GM10266 (cell line): ENCODE measurements around the gene RNF114.

Source experiments
- DNase-seq: peaks from one replicate; pipeline ENCODE4 v3.0.0; 2012; ENCODE audit errors: extremely low spot score
- CTCF ChIP-seq: IDR thresholded peaks from 2 replicates; pipeline ENCODE4 v1.5.1; 2012; ENCODE audit warnings: mild to moderate bottlenecking, low read depth; ENCODE audit not compliant: control insufficient read depth, insufficient read depth; ENCODE audit errors: missing control alignments

Gene RNF114

GRCh38 chr20:49914310-49915117 lies 21.7 kb upstream of the RNF114 start:
- TF ChIP-seq CTCF: no peak
- no peak for DNase-seq

DNA sequence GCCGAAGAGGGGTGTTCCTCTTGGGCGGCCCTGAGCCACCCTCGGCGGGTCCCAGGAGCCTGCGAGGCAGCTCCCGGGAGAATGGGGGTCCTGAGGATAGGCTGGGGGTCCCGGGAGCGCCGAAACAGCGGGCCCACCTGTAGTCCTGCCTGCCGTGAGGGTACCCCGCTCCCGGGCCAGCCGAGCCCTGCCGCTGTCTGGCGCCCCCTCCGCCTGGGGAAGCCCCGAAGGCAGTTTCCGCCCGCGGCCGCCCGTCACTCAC lies 21.1 kb upstream of the RNF114 start:
- DNase-seq: no peak
- no peak for TF ChIP-seq CTCF

DNA sequence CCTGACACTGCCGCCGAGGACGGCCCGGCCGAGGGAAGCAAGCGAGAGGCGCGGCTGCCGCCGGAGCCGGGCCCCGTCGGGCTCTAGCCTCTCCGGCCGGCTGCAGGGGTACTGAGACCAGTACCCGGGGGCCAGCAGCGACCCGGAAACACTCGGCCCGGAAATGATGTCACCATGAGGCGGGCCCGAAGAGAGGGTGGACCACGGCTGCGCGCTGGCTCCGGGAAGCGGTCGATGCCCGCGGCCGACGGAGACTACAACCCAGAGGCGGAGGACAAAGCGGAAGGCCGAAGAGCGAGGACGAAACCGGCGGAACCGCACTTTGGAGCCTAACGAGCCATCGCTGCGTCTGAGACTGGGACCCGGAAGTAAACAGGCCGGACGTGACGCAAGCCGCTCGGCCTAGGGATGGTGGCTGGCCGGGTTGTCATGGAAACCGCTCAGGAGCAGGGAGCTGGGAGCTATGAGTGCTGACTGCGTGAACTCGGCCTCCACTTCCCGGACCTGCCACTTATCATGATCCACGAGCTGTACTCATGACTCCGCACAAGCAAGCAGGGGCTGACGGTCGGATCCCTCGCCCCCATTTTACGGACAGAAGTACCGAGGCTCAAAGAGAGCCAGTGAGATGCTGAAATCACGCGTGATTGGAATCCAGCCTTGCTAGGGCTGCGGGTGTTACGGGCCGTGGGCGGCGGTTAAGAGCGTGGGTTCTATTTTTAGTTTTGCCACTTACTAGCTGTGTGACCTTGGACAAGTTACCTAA lies 20.6 kb upstream of the RNF114 start, which contains the start of gene SPATA2:
TSS of gene SPATA2 (minus strand) at position 150 of the 766 bp plus-strand sequence. CDS start 7,039 bp downstream, outside the sequence.
- DNase-seq: peak; percentile 97
- TF ChIP-seq CTCF: no peak

- DNase-seq: no peak
Observed at GRCh38 chr20:49916146-49917002, 19.8 kb upstream of the RNF114 start.

DNA sequence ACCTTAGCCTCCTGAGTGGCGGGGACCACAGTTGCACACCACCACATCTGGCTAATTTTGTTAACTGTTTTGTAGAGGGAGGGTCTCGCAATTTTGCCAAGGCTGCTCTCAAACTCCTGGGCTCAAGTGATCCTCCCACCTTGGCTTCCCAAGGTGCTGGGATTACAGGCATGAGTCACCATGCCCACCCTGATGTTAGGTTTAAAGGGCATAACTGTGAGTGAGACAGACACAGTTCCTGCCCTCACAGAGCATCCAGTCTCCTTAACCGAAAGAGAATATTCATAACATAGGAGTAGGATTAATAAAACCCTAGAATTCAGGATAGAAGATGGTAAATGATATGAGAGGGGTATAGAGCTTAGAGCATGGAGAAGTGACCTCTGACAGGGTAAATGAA lies 17.8 kb upstream of the RNF114 start:
- DNase-seq: no peak
- TF ChIP-seq CTCF: no peak

More at GRCh38 chr20:49916146-49917002, 19.8 kb upstream of the RNF114 start:
- TF ChIP-seq CTCF: no peak

GRCh38 chr20:49919009-49919408 lies 17.2 kb upstream of the RNF114 start:
- TF ChIP-seq CTCF: no peak
- DNase-seq: no peak
